ENCODE data around the gene GRAMD1B. TPM values are rescaled to one million over a fixed set of nuclear protein-coding genes. Genes with fewer than 3 reads are reported as not detected.

The GRAMD1B gene
- polyA plus RNA-seq, 3 donors = 3.2 to 13.9 (median 3.3) TPM

GRCh38 chr11:123430721-123431497 lies 840 bp downstream of the GRAMD1B start:
- Mint-ChIP-seq H3K27ac (peak overlapping the region; percentile 80 to 94 (median 89)), H3K36me3 (peaks cover 3 to 7% of the 10 kb centered on the region in 2 donors), H3K27me3 (ENCODE audit: low read depth in 3 of 3) (peaks cover 1 to 5% (median 2%) of the 10 kb centered on the region in 3 donors), H3K4me1 (peaks cover 61% of the 10 kb centered on the region), H3K9me3 (no peaks in the 10 kb centered on the region), H3K4me3 (peak overlapping the region; percentile 87 to 89)
- H3K4me2 ChIP-seq (replicated peaks; ENCODE audit: extremely low read depth, low read length, poor library complexity, severe bottlenecking) = peak overlapping the region; percentile 90
- H3K79me2 ChIP-seq (ENCODE audit: insufficient read depth, low read length) = peaks cover 46% of the 10 kb centered on the region
- WGBS (ENCODE audit: insufficient coverage) = under 1% methylated on average over 49 of the region's 68 CpGs
- no peaks in the 10 kb centered on the region for H3K36me3 ChIP-seq (replicated peaks in 1 of 2; ENCODE audit: control insufficient read depth in 1 of 2, insufficient read depth in 2 of 2, low read length in 2 of 2)
- peak; percentile 78 to 85 (median 81) for DNase-seq
- peak overlapping the region; percentile 72 to 86 (median 77) for H3K4me3 ChIP-seq (replicated peaks in 1 of 3; ENCODE audit: low read depth in 2 of 3, low read length in 3 of 3)
- no peaks in the 10 kb centered on the region for H3K27me3 ChIP-seq (ENCODE audit: control insufficient read depth in 2 of 2, insufficient read depth in 2 of 2, low read length in 2 of 2)
- H2AFZ ChIP-seq (ENCODE audit: insufficient read depth, low read depth, low read length, poor library complexity, severe bottlenecking) = peak overlapping the region; percentile 94
- no peaks in the 10 kb centered on the region for H3K9me3 ChIP-seq (replicated peaks in 1 of 2; ENCODE audit: control insufficient read depth in 1 of 2, insufficient read depth in 1 of 2, low read length in 2 of 2)
- peaks cover 41 to 54% of the 10 kb centered on the region in 2 donors for H3K4me1 ChIP-seq (ENCODE audit: control insufficient read depth in 1 of 2, insufficient read depth in 2 of 2, low read length in 2 of 2)
- intact Hi-C loops (cut with micrococcal nuclease) = no loop called here
- peak overlapping the region; percentile 86 for H3K9ac ChIP-seq (ENCODE audit: insufficient read depth, low read length, poor library complexity, severe bottlenecking)
- H4K20me1 ChIP-seq (ENCODE audit: insufficient read depth, low read length) = no peaks in the 10 kb centered on the region
- H3K27ac ChIP-seq (ENCODE audit: low read depth in 1 of 2, low read length in 2 of 2) = peak overlapping the region; percentile 81 to 91
- TF ChIP-seq, protein P1, sequence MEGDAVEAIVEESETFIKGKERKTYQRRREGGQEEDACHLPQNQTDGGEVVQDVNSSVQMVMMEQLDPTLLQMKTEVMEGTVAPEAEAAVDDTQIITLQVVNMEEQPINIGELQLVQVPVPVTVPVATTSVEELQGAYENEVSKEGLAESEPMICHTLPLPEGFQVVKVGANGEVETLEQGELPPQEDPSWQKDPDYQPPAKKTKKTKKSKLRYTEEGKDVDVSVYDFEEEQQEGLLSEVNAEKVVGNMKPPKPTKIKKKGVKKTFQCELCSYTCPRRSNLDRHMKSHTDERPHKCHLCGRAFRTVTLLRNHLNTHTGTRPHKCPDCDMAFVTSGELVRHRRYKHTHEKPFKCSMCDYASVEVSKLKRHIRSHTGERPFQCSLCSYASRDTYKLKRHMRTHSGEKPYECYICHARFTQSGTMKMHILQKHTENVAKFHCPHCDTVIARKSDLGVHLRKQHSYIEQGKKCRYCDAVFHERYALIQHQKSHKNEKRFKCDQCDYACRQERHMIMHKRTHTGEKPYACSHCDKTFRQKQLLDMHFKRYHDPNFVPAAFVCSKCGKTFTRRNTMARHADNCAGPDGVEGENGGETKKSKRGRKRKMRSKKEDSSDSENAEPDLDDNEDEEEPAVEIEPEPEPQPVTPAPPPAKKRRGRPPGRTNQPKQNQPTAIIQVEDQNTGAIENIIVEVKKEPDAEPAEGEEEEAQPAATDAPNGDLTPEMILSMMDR (IDR thresholded peaks at IDR 0.05) = peak; percentile 14

DNA sequence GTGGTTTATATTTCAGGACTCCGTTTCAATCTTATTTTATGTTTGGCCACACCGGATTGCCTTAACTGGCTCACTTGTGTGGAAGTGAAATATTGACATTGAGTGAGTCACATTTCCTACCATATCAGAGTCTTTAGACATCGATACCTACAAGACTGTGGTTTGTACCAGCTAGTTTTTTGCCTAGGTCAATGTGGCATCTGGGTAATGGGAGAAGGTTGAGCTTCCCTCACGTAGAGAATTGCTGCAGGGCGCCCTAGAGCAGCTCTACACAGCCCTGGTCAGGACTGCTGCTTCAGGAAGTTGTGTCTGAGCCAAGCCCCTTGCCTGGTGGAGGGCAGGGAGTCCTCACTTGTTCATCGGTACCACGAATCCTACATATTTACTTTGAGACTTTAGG lies 1.6 kb downstream of the GRAMD1B start:
- Histone ChIP-seq H4K20me1 (ENCODE audit: insufficient read depth, low read length) (no peaks in the 10 kb centered on the region), H3K4me3 (replicated peaks in 1 of 3; ENCODE audit: low read depth in 2 of 3, low read length in 3 of 3) (peak overlapping the region; percentile 72 to 86 (median 77)), H3K79me2 (ENCODE audit: insufficient read depth, low read length) (peaks cover 53% of the 10 kb centered on the region), H3K4me1 (ENCODE audit: control insufficient read depth in 1 of 2, insufficient read depth in 2 of 2, low read length in 2 of 2) (peaks cover 41 to 54% of the 10 kb centered on the region in 2 donors), H3K27ac (ENCODE audit: low read depth in 1 of 2, low read length in 2 of 2) (peak overlapping the region; percentile 30 to 91), H3K27me3 (ENCODE audit: control insufficient read depth in 2 of 2, insufficient read depth in 2 of 2, low read length in 2 of 2) (no peaks in the 10 kb centered on the region), H3K9ac (ENCODE audit: insufficient read depth, low read length, poor library complexity, severe bottlenecking) (peak overlapping the region; percentile 86), H3K9me3 (replicated peaks in 1 of 2; ENCODE audit: control insufficient read depth in 1 of 2, insufficient read depth in 1 of 2, low read length in 2 of 2) (no peaks in the 10 kb centered on the region), H2AFZ (ENCODE audit: insufficient read depth, low read depth, low read length, poor library complexity, severe bottlenecking) (peak overlapping the region; percentile 94), H3K36me3 (replicated peaks in 1 of 2; ENCODE audit: control insufficient read depth in 1 of 2, insufficient read depth in 2 of 2, low read length in 2 of 2) (peaks cover 0 to 5% of the 10 kb centered on the region in 2 donors), H3K4me2 (replicated peaks; ENCODE audit: extremely low read depth, low read length, poor library complexity, severe bottlenecking) (peak overlapping the region; percentile 90)
- intact Hi-C loops (cut with micrococcal nuclease) = no loop called here
- TF ChIP-seq, protein P1 (IDR thresholded peaks at IDR 0.05) = no peak
- H3K27ac Mint-ChIP-seq = peak overlapping the region; percentile 68 to 94 (median 89)
- H3K36me3 Mint-ChIP-seq = peaks cover 10 to 13% of the 10 kb centered on the region in 2 donors
- H3K27me3 Mint-ChIP-seq (ENCODE audit: low read depth in 3 of 3) = peaks cover 0 to 1% (median under 1%) of the 10 kb centered on the region in 3 donors
- WGBS (ENCODE audit: insufficient coverage) = no CpG with 5 or more reads among the region's 7 CpGs
- peak in 2 of 3 donors; percentile 37 to 69 for DNase-seq
- H3K4me3 Mint-ChIP-seq = peak overlapping the region; percentile 87 to 89
- no peaks in the 10 kb centered on the region for H3K9me3 Mint-ChIP-seq
- H3K4me1 Mint-ChIP-seq = peaks cover 67% of the 10 kb centered on the region

Data from CD14-positive monocyte (primary cell).